Esophagus squamous epithelium (tissue), 5 donors: ENCODE data around the gene DYRK1A. TPM values are rescaled to one million over a fixed set of nuclear protein-coding genes. Genes with fewer than 3 reads are reported as not detected.
A peak's percentile ranks its signal among the peaks of the same experiment; 100 is the strongest.

Experiments
- DNase-seq: peaks from one replicate; lab custom pipeline; 2025; lab: John Stamatoyannopoulos, UW
- H3K27ac ChIP-seq, 4 donors: fragments of 200-600 bp; sonication (generic); one replicate each; pipeline ENCODE4 v1.5.1; 2016 to 2019; ENCODE audit warnings: mild to moderate bottlenecking in 1 of 4
- H3K27me3 ChIP-seq, 4 donors: fragments of 200-600 bp; sonication (generic); 1 replicate in 3 of 4; 2 replicates in 1 of 4; pipeline versions ENCODE4 v1.5.1 to v1.6.0; 2017 to 2021; ENCODE audit warnings: antibody characterized with exemption in 1 of 4
- H3K36me3 ChIP-seq, 3 donors: fragments of 200-600 bp; sonication (generic); one replicate each; pipeline ENCODE4 v1.5.1; 2016 to 2019
- H3K4me1 ChIP-seq, 3 donors: fragments of 200-600 bp; sonication (generic); one replicate each; pipeline ENCODE4 v1.5.1; 2017 to 2019
- H3K4me3 ChIP-seq, 4 donors: fragments of 200-600 bp; sonication (generic); 1 replicate in 3 of 4; 2 replicates in 1 of 4; pipeline ENCODE4 v1.5.1; 2016 to 2019; ENCODE audit warnings: mild to moderate bottlenecking in 2 of 4, moderate library complexity in 1 of 4
- H3K9me3 ChIP-seq, 3 donors: fragments of 200-600 bp; sonication (generic); one replicate each; pipeline ENCODE4 v1.5.1; 2016 to 2019
- CTCF ChIP-seq, 6 experiments: fragments of 450-650 bp in 4 of 6; fragments of 200-600 bp in 2 of 6; sonication (generic) in 2 of 6; IDR thresholded peaks; one replicate each; pipeline ENCODE4 v1.5.1; 2016 to 2019; ENCODE audit warnings: antibody characterized with exemption in 6 of 6, mild to moderate bottlenecking in 4 of 6, moderate library complexity in 4 of 6
- POLR2A ChIP-seq, 4 donors: fragments of 450-650 bp; IDR thresholded peaks; one replicate each; pipeline ENCODE4 v1.6.1; 2017; ENCODE audit warnings: antibody characterized with exemption in 4 of 4, mild to moderate bottlenecking in 4 of 4, moderate library complexity in 3 of 4
- WGBS, 2 donors: methylation state at CpG; one replicate each; pipeline ENCODE4 v1.1.5; 2018; 5-methylcytosine and 5-hydroxymethylcytosine counted together
- intact Hi-C: fragments of 100-400 bp; cut with DNase I; formaldehyde crosslinking; loops from one replicate; pipeline ENCODE4 v1.15.0; 2022
- total RNA-seq, 4 donors: library from RNA; depleted of rRNA; stranded (reverse); fragments of >200 nt; gene quantifications; one replicate each; pipeline ENCODE4 v1.1.0, GENCODE V29; 2016
- donor health status: DM: yes; HTN: yes; CAD: no.

The DYRK1A gene
- total RNA-seq, 4 donors from 2014 or later = 37.8 to 61.0 (median 45.4) TPM

- Histone ChIP-seq H3K27me3 (no peaks in the 10 kb centered on the region), H3K4me1 (peaks cover 0 to 25% (median 6%) of the 10 kb centered on the region in 3 donors)
Observed at GRCh38 chr21:37339552-37339939, 27.0 kb upstream of the DYRK1A start.

GRCh38 chr21:37341254-37341960 lies 25.2 kb upstream of the DYRK1A start:
- no peaks in the 10 kb centered on the region for H3K36me3 ChIP-seq
- DNase-seq = no peak
- H3K9me3 ChIP-seq = no peaks in the 10 kb centered on the region
- H3K4me3 ChIP-seq = no peak overlapping the region
- TF ChIP-seq POLR2A (IDR thresholded peaks at IDR 0.05) = no peak
- no peak for TF ChIP-seq CTCF (IDR thresholded peaks at IDR 0.05)
- H3K27ac ChIP-seq = no peak overlapping the region
- peaks cover 0 to 25% (median 6%) of the 10 kb centered on the region in 3 donors for H3K4me1 ChIP-seq
- intact Hi-C loops = no loop called here
- no peaks in the 10 kb centered on the region for H3K27me3 ChIP-seq
- WGBS, 2 donors = 34 to 65% methylated on average over 8 of the region's 8 CpGs

More at GRCh38 chr21:37339552-37339939, 27.0 kb upstream of the DYRK1A start:
- Histone ChIP-seq H3K27ac (peak overlapping the region in 2 of 4 donors; percentile 66 to 71), H3K9me3 (no peaks in the 10 kb centered on the region), H3K4me3 (no peak overlapping the region), H3K36me3 (no peaks in the 10 kb centered on the region)
- 33 to 57% methylated on average over 1 of the region's 1 CpG for WGBS, 2 donors
- no peak for DNase-seq
- TF ChIP-seq CTCF (IDR thresholded peaks at IDR 0.05) (no peak), POLR2A (IDR thresholded peaks at IDR 0.05) (no peak)
- intact Hi-C loops = no loop called here

GRCh38 chr21:37342046-37342632 lies 24.4 kb upstream of the DYRK1A start:
- WGBS, 2 donors = 58 to 72% methylated on average over 4 to 9 of the region's 9 CpGs
- Histone ChIP-seq H3K4me3 (no peak overlapping the region), H3K4me1 (peaks cover 0 to 25% (median 6%) of the 10 kb centered on the region in 3 donors), H3K27me3 (no peaks in the 10 kb centered on the region), H3K27ac (no peak overlapping the region), H3K9me3 (no peaks in the 10 kb centered on the region), H3K36me3 (no peaks in the 10 kb centered on the region)
- DNase-seq = no peak
- intact Hi-C loops = no loop called here
- TF ChIP-seq CTCF (IDR thresholded peaks at IDR 0.05) (no peak), POLR2A (IDR thresholded peaks at IDR 0.05) (no peak)

- intact Hi-C loops = no loop called here
- H3K27me3 ChIP-seq = no peaks in the 10 kb centered on the region
- TF ChIP-seq CTCF (IDR thresholded peaks at IDR 0.05) (no peak), POLR2A (IDR thresholded peaks at IDR 0.05) (no peak)
- no peaks in the 10 kb centered on the region for H3K36me3 ChIP-seq
- DNase-seq = no peak
- H3K27ac ChIP-seq = no peak overlapping the region
- WGBS, 2 donors = 84 to 92% methylated on average over 2 of the region's 2 CpGs
- H3K4me1 ChIP-seq = peaks cover 0 to 12% (median 4%) of the 10 kb centered on the region in 3 donors
- peaks cover 0 to 16% (median 10%) of the 10 kb centered on the region in 3 donors for H3K9me3 ChIP-seq
- H3K4me3 ChIP-seq = no peak overlapping the region
Observed at GRCh38 chr21:37346841-37347430, 19.6 kb upstream of the DYRK1A start.

GRCh38 chr21:37348664-37349063 lies 17.9 kb upstream of the DYRK1A start:
- no peak for DNase-seq
- peaks cover 0 to 16% (median 10%) of the 10 kb centered on the region in 3 donors for H3K9me3 ChIP-seq
- no peaks in the 10 kb centered on the region for H3K36me3 ChIP-seq
- intact Hi-C loops = no loop called here
- no peak overlapping the region for H3K4me3 ChIP-seq
- no peak for TF ChIP-seq POLR2A (IDR thresholded peaks at IDR 0.05)
- peaks cover 0 to 12% (median 4%) of the 10 kb centered on the region in 3 donors for H3K4me1 ChIP-seq
- no peak overlapping the region for H3K27ac ChIP-seq
- WGBS, 2 donors = 64 to 70% methylated on average over 2 of the region's 2 CpGs
- H3K27me3 ChIP-seq = no peaks in the 10 kb centered on the region
